ENCODE measurements around the gene FLOT1. TPM values are rescaled to one million over a fixed set of nuclear protein-coding genes. Genes with fewer than 3 reads are reported as not detected.

Gene FLOT1
- total RNA-seq, 4 donors from 2014 or later, result 96.9 to 127 (median 117) TPM

- TF ChIP-seq CTCF (IDR thresholded peaks at IDR 0.05 in 4 of 5, conservative IDR thresholded peaks at IDR 0.05 in 1 of 5) (no peak), POLR2A (IDR thresholded peaks at IDR 0.05) (no peak)
- Histone ChIP-seq H3K4me3 (no peak overlapping the region), H3K4me1 (peaks cover 7 to 10% of the 10 kb centered on the region in 2 donors), H3K27me3 (no peaks in the 10 kb centered on the region), H3K36me3 (peaks cover 0 to 57% of the 10 kb centered on the region in 2 donors), H3K27ac (no peak overlapping the region), H3K9me3 (no peaks in the 10 kb centered on the region)
- DNase-seq (no peak), ATAC-seq (no peak)
- in situ Hi-C loops (cut with MboI; ENCODE audit: low sequenced_read_pairs in 4 of 4) (no loop called here), intact Hi-C loops (cut with DNase I; ENCODE audit: low total_unique reads) (no loop called here)
Observed at GRCh38 chr6:30703821-30704220, 38.7 kb downstream of the FLOT1 start.

DNA sequence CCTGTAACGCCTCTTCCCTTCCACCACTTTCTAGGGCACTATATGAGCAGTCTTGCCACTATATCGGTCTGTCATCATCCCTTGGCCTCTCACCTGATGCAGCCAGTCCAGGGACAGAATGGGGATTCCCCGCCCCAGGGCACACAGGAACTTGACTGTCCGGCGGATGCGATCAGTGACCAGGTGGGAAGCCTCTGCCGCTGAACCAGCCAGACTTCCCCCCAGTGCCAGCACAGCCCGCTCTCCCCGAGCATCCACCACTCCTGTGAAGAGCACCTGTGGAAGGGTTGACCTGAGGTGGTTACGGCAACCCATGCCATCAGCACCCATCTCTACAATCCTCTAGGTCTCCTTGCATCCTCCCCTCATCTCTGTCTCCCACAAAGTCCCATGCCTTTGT lies 39.5 kb downstream of the FLOT1 start:
- Histone ChIP-seq H3K27ac (no peak overlapping the region), H3K4me3 (no peak overlapping the region), H3K4me1 (peaks cover 7 to 10% of the 10 kb centered on the region in 2 donors), H3K9me3 (no peaks in the 10 kb centered on the region), H3K27me3 (no peaks in the 10 kb centered on the region), H3K36me3 (peaks cover 0 to 50% of the 10 kb centered on the region in 2 donors)
- ATAC-seq (no peak), DNase-seq (no peak)
- no peak for TF ChIP-seq CTCF (IDR thresholded peaks at IDR 0.05 in 4 of 5, conservative IDR thresholded peaks at IDR 0.05 in 1 of 5)
- no peak for TF ChIP-seq POLR2A (IDR thresholded peaks at IDR 0.05)
- intact Hi-C loops (cut with DNase I; ENCODE audit: low total_unique reads), result no loop called here
- in situ Hi-C loops (cut with MboI; ENCODE audit: low sequenced_read_pairs in 4 of 4), result no loop called here

DNA sequence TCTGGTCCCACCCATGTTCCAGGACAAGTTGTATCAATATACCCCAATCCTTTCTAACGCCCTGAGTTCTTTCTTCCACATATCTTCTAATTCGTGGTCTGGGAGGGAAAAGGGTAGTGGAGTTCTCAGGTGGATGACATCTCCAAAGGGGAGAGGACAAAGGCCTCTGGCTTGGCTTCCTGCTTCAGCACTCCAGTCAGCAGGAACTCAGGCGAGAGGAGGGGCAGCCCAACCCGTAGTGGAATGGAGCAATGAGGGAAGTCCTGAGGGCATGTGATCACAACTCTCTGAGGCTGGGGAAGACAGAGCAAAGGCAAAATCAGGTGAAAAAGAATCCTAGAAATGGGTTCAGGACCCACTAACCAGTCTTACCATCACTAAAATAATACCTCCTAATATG lies 42.1 kb downstream of the FLOT1 start:
- TF ChIP-seq POLR2A (IDR thresholded peaks at IDR 0.05) (no peak), CTCF (IDR thresholded peaks at IDR 0.05 in 4 of 5, conservative IDR thresholded peaks at IDR 0.05 in 1 of 5) (no peak)
- no peak for ATAC-seq
- peaks cover 0 to 36% of the 10 kb centered on the region in 2 donors for H3K36me3 ChIP-seq
- peaks cover 3 to 12% of the 10 kb centered on the region in 2 donors for H3K4me1 ChIP-seq
- H3K27me3 ChIP-seq, result no peaks in the 10 kb centered on the region
- H3K27ac ChIP-seq, result no peak overlapping the region
- no peaks in the 10 kb centered on the region for H3K9me3 ChIP-seq
- H3K4me3 ChIP-seq, result no peak overlapping the region
- in situ Hi-C loops (cut with MboI; ENCODE audit: low sequenced_read_pairs in 4 of 4), result no loop called here
- DNase-seq, result no peak
- intact Hi-C loops (cut with DNase I; ENCODE audit: low total_unique reads), result loop anchor here (2.0 kb wide), 1 partner anchor 14 kb away; no protein-coding TSS in a partner anchor

- in situ Hi-C loops (cut with MboI; ENCODE audit: low sequenced_read_pairs in 4 of 4), result no loop called here
- H3K4me1 ChIP-seq, result peaks cover 0 to 8% of the 10 kb centered on the region in 2 donors
- H3K4me3 ChIP-seq, result no peak overlapping the region
- TF ChIP-seq CTCF (IDR thresholded peaks at IDR 0.05 in 4 of 5, conservative IDR thresholded peaks at IDR 0.05 in 1 of 5) (no peak), POLR2A (IDR thresholded peaks at IDR 0.05) (no peak)
- ATAC-seq (no peak), DNase-seq (no peak)
- no peak overlapping the region for H3K27ac ChIP-seq
- no peaks in the 10 kb centered on the region for H3K27me3 ChIP-seq
- no peaks in the 10 kb centered on the region for H3K9me3 ChIP-seq
- intact Hi-C loops (cut with DNase I; ENCODE audit: low total_unique reads), result no loop called here
- H3K36me3 ChIP-seq, result peaks cover 0 to 14% of the 10 kb centered on the region in 2 donors
Observed at GRCh38 chr6:30696432-30696831, 46.1 kb downstream of the FLOT1 start.
